Measurements from ENCODE around the gene PTPN11. TPM values are rescaled to one million over a fixed set of nuclear protein-coding genes. Genes with fewer than 3 reads are reported as not detected.

The PTPN11 gene
- total and polyA plus RNA-seq, 2 of the 8 experiments (the other 6 are each of a cell fraction or from before 2014, with no cell fraction given) = 28.3 to 133 TPM

DNA sequence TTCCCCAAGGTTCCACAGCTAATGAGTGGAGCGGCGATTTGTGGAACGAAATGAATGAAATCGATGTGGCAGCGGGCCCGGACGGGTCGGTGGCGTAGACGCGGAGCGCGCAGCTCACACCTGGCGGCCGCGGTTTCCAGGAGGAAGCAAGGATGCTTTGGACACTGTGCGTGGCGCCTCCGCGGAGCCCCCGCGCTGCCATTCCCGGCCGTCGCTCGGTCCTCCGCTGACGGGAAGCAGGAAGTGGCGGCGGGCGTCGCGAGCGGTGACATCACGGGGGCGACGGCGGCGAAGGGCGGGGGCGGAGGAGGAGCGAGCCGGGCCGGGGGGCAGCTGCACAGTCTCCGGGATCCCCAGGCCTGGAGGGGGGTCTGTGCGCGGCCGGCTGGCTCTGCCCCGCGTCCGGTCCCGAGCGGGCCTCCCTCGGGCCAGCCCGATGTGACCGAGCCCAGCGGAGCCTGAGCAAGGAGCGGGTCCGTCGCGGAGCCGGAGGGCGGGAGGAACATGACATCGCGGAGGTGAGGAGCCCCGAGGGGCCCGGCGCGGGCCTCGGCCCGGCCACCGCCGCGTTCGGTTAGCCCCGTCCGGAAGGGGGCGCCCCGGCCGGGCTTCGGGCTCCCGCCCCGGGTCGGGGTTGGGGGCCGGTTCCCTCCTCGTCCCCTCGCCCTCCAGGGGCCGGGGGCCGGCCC is at the start of gene PTPN11 (continued):
- TF ChIP-seq HDAC2 (IDR thresholded peaks at IDR 0.05; ENCODE audit: borderline replicate concordance in 1 of 2, low read depth in 2 of 2, low read length in 2 of 2) (peak; percentile 11 to 17; a peak in 1 of 4 replicates), HDAC6 (IDR thresholded peaks at IDR 0.05; ENCODE audit: low read depth, low read length) (no peak), CEBPB (IDR thresholded peaks at IDR 0.05; ENCODE audit: low read depth, low read length) (no peak), KDM5A (IDR thresholded peaks at IDR 0.05; ENCODE audit: low read length) (peak; percentile 85; the same call in 1 of the 2 replicates), SIN3A (conservative IDR thresholded peaks at IDR 0.05 in 1 of 2, IDR thresholded peaks at IDR 0.05 in 1 of 2; ENCODE audit: low read depth in 1 of 2, low read length in 2 of 2) (peak; percentile 79 to 96; a peak in 3 of 4 replicates), EZH2 (IDR thresholded peaks at IDR 0.05; ENCODE audit: low read depth, low read length, severe bottlenecking) (no peak), EGR1 (IDR thresholded peaks at IDR 0.05; ENCODE audit: borderline replicate concordance, low read depth, low read length) (peak; percentile 37; the same call in 1 of the 2 replicates), SIX5 (IDR thresholded peaks at IDR 0.05; ENCODE audit: low read depth, low read length) (no peak), BCL11A (IDR thresholded peaks at IDR 0.05; ENCODE audit: low read depth in 2 of 2, low read length in 2 of 2) (no peak), ATF2 (IDR thresholded peaks at IDR 0.05; ENCODE audit: low read length) (no peak), POLR2A (IDR thresholded peaks at IDR 0.05; ENCODE audit: control extremely low read depth in 1 of 2, low read depth in 2 of 2, low read length in 2 of 2) (peak; percentile 80 to 88), TAF7 (optimal IDR thresholded peaks at IDR 0.05; ENCODE audit: borderline replicate concordance, low read depth, low read length) (peak; percentile 46), TAF1 (IDR thresholded peaks at IDR 0.05; ENCODE audit: low read depth, low read length) (peak; percentile 86), GABPA (IDR thresholded peaks at IDR 0.05; ENCODE audit: borderline replicate concordance, insufficient read depth, low read length) (0 out of 2 replicates have a peak, but pooled peaks have one; percentile 9), TCF12 (IDR thresholded peaks at IDR 0.05; ENCODE audit: low read depth, low read length) (no peak), JUN (IDR thresholded peaks at IDR 0.05; ENCODE audit: low read depth, low read length) (no peak), NRF1 (IDR thresholded peaks at IDR 0.05; ENCODE audit: low read depth, low read length) (no peak), E2F6 (IDR thresholded peaks at IDR 0.05) (no peak; the same call in 1 of the 2 replicates), BRCA1 (IDR thresholded peaks at IDR 0.05; ENCODE audit: low read depth, low read length) (no peak), CHD2 (IDR thresholded peaks at IDR 0.05; ENCODE audit: low read length) (no peak), RAD21 (IDR thresholded peaks at IDR 0.05 in 1 of 2, conservative IDR thresholded peaks at IDR 0.05 in 1 of 2; ENCODE audit: low read depth in 2 of 2, low read length in 2 of 2) (peak in 1 of 2 experiments; percentile 14; a peak in 1 of 4 replicates), YY1 (IDR thresholded peaks at IDR 0.05; ENCODE audit: low read depth, low read length) (peak; percentile 77)
